ENCODE measurements around the gene DPP8. TPM values are rescaled to one million over a fixed set of nuclear protein-coding genes. Genes with fewer than 3 reads are reported as not detected.

Gene DPP8
- total RNA-seq, 1 experiment from 2014 or later = 27.1 TPM

DNA sequence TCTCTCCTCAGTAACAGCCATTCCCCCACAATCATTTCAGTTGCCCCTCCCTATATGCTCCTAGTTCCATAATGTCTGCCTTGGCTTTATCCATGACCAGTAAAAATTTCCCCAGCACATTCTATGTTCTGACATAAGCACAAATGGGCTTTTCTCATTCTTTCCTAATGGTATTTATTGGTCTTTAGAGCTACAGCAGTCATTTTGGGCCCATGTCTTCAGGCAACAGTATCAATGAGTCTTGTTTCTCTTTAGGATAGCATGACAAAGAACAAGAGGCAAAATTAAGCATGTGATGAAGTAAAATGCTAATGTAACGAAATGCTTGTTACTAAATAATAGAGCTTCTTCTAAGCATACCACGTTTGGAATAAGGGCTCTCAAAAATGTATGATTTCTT, 8.2 kb downstream of the DPP8 start (continued):
- TF ChIP-seq, protein P1, sequence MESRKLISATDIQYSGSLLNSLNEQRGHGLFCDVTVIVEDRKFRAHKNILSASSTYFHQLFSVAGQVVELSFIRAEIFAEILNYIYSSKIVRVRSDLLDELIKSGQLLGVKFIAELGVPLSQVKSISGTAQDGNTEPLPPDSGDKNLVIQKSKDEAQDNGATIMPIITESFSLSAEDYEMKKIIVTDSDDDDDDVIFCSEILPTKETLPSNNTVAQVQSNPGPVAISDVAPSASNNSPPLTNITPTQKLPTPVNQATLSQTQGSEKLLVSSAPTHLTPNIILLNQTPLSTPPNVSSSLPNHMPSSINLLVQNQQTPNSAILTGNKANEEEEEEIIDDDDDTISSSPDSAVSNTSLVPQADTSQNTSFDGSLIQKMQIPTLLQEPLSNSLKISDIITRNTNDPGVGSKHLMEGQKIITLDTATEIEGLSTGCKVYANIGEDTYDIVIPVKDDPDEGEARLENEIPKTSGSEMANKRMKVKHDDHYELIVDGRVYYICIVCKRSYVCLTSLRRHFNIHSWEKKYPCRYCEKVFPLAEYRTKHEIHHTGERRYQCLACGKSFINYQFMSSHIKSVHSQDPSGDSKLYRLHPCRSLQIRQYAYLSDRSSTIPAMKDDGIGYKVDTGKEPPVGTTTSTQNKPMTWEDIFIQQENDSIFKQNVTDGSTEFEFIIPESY (IDR thresholded peaks at IDR 0.05; ENCODE audit: extremely low read depth, insufficient replicate concordance, low read length) = no peak
- TF ChIP-seq FOSL1 (IDR thresholded peaks at IDR 0.05; ENCODE audit: low read depth) = no peak
- no peak for TF ChIP-seq EZH2 (IDR thresholded peaks at IDR 0.05)
- TF ChIP-seq ELF1 (IDR thresholded peaks at IDR 0.05; ENCODE audit: borderline replicate concordance, low read depth) = no peak
- TF ChIP-seq SP1 (IDR thresholded peaks at IDR 0.05; ENCODE audit: low read depth) = no peak
- TF ChIP-seq ZNF274 (IDR thresholded peaks at IDR 0.05; ENCODE audit: low read depth, low read length) = no peak
- TF ChIP-seq CBX3 (IDR thresholded peaks at IDR 0.05; ENCODE audit: low read depth) = no peak
- TF ChIP-seq POLR2A (IDR thresholded peaks at IDR 0.05; ENCODE audit: borderline replicate concordance, extremely low read depth, insufficient read depth, insufficient read length) = no peak

DNA sequence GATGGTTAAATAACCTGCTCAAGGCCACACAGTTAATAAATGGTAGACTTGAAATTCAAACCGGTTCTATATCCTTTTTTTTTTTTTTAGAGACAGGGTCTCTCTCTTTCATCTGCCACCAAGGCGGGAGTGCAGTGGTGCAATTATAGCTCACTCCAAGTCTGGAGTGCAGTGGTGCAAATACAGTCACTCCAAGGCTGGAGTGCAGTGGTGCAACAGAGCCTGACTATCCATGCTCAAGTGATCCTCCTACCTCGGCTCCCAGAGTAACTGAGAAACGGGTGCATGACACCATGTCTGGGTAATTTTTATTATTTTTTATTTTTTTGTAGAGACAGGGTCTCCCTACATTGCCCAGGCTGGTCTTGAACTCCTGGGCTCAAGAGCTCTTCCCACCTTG, 23.4 kb downstream of the DPP8 start:
- Histone ChIP-seq H3K4me3 (replicated peaks in 1 of 2; ENCODE audit: low read depth in 1 of 2, low read length in 2 of 2) (no peak overlapping the region), H3K9ac (ENCODE audit: low read length) (no peak overlapping the region), H3K9me2 (ENCODE audit: insufficient read depth) (no peaks in the 10 kb centered on the region), H3K36me3 (ENCODE audit: control insufficient read depth in 1 of 2, insufficient read depth in 2 of 2, low read length in 2 of 2) (peaks cover 12 to 17% of the 10 kb centered on the region in 2 experiments; a peak in 3 of 4 replicates), H3K9me3 (ENCODE audit: control insufficient read depth in 1 of 2, insufficient read depth in 1 of 2, low read depth in 1 of 2, low read length in 2 of 2) (no peaks in the 10 kb centered on the region), H3K4me1 (ENCODE audit: control insufficient read depth in 1 of 2, insufficient read depth in 2 of 2, low read length in 2 of 2) (no peaks in the 10 kb centered on the region), H4K20me1 (ENCODE audit: insufficient read depth) (no peaks in the 10 kb centered on the region), H3K27ac (ENCODE audit: low read depth, low read length) (no peak overlapping the region), H3K4me2 (ENCODE audit: low read length) (no peak overlapping the region), H2AFZ (ENCODE audit: low read depth, low read length, poor library complexity, severe bottlenecking) (no peak overlapping the region), H3K27me3 (ENCODE audit: insufficient read depth, low read length) (no peaks in the 10 kb centered on the region), H3K79me2 (ENCODE audit: insufficient read depth, low read length) (peaks cover 5% of the 10 kb centered on the region; the same call in 1 of the 2 replicates)
- no peak for ATAC-seq
- POLR2A ChIA-PET = no interaction called here
- TF ChIP-seq POLR2AphosphoS5 (IDR thresholded peaks at IDR 0.05; ENCODE audit: low read depth, low read length) (no peak), TCF7L2 (IDR thresholded peaks at IDR 0.05; ENCODE audit: borderline replicate concordance, extremely low read depth, insufficient read depth, insufficient read length) (no peak), EZH2 (IDR thresholded peaks at IDR 0.05) (no peak), SRF (IDR thresholded peaks at IDR 0.05; ENCODE audit: low read depth) (no peak), CEBPB (IDR thresholded peaks at IDR 0.05; ENCODE audit: low read depth) (no peak), ZNF274 (IDR thresholded peaks at IDR 0.05; ENCODE audit: low read depth, low read length) (no peak), SIN3A (IDR thresholded peaks at IDR 0.05; ENCODE audit: low read depth) (no peak), EZH2phosphoT487 (IDR thresholded peaks at IDR 0.05; ENCODE audit: borderline replicate concordance) (no peak), ZFX (IDR thresholded peaks at IDR 0.05) (no peak), RAD21 (IDR thresholded peaks at IDR 0.05; ENCODE audit: low read depth) (no peak), YY1 (IDR thresholded peaks at IDR 0.05; ENCODE audit: extremely low read depth, insufficient replicate concordance, low read depth, low read length) (no peak), JUND (IDR thresholded peaks at IDR 0.05) (no peak), SP1 (IDR thresholded peaks at IDR 0.05; ENCODE audit: low read depth) (no peak), FOSL1 (IDR thresholded peaks at IDR 0.05; ENCODE audit: low read depth) (no peak)
- TF ChIP-seq, protein P2, sequence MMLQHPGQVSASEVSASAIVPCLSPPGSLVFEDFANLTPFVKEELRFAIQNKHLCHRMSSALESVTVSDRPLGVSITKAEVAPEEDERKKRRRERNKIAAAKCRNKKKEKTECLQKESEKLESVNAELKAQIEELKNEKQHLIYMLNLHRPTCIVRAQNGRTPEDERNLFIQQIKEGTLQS (IDR thresholded peaks at IDR 0.05) = no peak
- TF ChIP-seq, protein P3, sequence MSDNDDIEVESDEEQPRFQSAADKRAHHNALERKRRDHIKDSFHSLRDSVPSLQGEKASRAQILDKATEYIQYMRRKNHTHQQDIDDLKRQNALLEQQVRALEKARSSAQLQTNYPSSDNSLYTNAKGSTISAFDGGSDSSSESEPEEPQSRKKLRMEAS (IDR thresholded peaks at IDR 0.05) = no peak
- TF ChIP-seq, protein P4, sequence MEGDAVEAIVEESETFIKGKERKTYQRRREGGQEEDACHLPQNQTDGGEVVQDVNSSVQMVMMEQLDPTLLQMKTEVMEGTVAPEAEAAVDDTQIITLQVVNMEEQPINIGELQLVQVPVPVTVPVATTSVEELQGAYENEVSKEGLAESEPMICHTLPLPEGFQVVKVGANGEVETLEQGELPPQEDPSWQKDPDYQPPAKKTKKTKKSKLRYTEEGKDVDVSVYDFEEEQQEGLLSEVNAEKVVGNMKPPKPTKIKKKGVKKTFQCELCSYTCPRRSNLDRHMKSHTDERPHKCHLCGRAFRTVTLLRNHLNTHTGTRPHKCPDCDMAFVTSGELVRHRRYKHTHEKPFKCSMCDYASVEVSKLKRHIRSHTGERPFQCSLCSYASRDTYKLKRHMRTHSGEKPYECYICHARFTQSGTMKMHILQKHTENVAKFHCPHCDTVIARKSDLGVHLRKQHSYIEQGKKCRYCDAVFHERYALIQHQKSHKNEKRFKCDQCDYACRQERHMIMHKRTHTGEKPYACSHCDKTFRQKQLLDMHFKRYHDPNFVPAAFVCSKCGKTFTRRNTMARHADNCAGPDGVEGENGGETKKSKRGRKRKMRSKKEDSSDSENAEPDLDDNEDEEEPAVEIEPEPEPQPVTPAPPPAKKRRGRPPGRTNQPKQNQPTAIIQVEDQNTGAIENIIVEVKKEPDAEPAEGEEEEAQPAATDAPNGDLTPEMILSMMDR (IDR thresholded peaks at IDR 0.05 in 2 of 3, conservative IDR thresholded peaks at IDR 0.05 in 1 of 3; ENCODE audit: borderline replicate concordance in 1 of 3, insufficient read depth in 1 of 3, low read depth in 2 of 3, low read length in 2 of 3) = no peak
- no TSS peak for BruUV-seq (replicated peaks)
- intact Hi-C loops (cut with micrococcal nuclease) = no loop called here
- no peak for DNase-seq (ENCODE audit: low read depth, low spot score)
- CTCF ChIA-PET = no interaction called here
- RAD21 ChIA-PET (ENCODE audit: low non-redundant PET in 1 of 2, low total read pairs in 2 of 2, uncharacterized antibody in 2 of 2, unreplicated experiment in 2 of 2) = no interaction called here

Measured in HCT116 (cell line).